Ascending aorta (tissue), 2 donors: ENCODE data around the gene C14orf119. TPM values are rescaled to one million over a fixed set of nuclear protein-coding genes. Genes with fewer than 3 reads are reported as not detected.
A peak's percentile ranks its signal among the peaks of the same experiment; 100 is the strongest.

Experiments used
- DNase-seq, 2 donors: peaks; one replicate each; pipeline ENCODE4 v3.0.0-alpha.2; 2019; ENCODE audit warnings: low spot score in 2 of 2
- H3K27ac ChIP-seq, 2 donors: fragments of 200-600 bp; sonication (generic); one replicate each; pipeline ENCODE4 v1.5.1; 2016 to 2017; ENCODE audit warnings: mild to moderate bottlenecking in 1 of 2
- H3K27me3 ChIP-seq: fragments of 200-600 bp; sonication (generic); one replicate; pipeline ENCODE4 v1.5.1; 2017
- H3K36me3 ChIP-seq, 2 donors: fragments of 200-600 bp; sonication (generic); one replicate each; pipeline ENCODE4 v1.5.1; 2016
- H3K4me1 ChIP-seq, 2 donors: fragments of 200-600 bp; sonication (generic); one replicate each; pipeline ENCODE4 v1.5.1; 2016 to 2017; ENCODE audit warnings: mild to moderate bottlenecking in 1 of 2
- H3K4me3 ChIP-seq, 2 donors: fragments of 200-600 bp; sonication (generic); one replicate each; pipeline ENCODE4 v1.5.1; 2016 to 2017; ENCODE audit warnings: mild to moderate bottlenecking in 1 of 2
- H3K9me3 ChIP-seq, 2 donors: fragments of 200-600 bp; sonication (generic); one replicate each; pipeline ENCODE4 v1.5.1; 2016
- CTCF ChIP-seq, 3 experiments: fragments of 200-600 bp in 2 of 3; fragments of 450-650 bp in 1 of 3; sonication (generic) in 2 of 3; IDR thresholded peaks; one replicate each; pipeline ENCODE4 v1.5.1; 2016 to 2019; ENCODE audit warnings: antibody characterized with exemption in 3 of 3, mild to moderate bottlenecking in 1 of 3, moderate library complexity in 1 of 3
- intact Hi-C: fragments of 100-400 bp; cut with DNase I; formaldehyde crosslinking; loops from one replicate; pipeline ENCODE4 v1.15.1; 2023
- total RNA-seq: library from RNA; depleted of rRNA; stranded (reverse); fragments of >200 nt; gene quantifications from one replicate; pipeline ENCODE4 v1.1.0, GENCODE V29; 2016

Gene C14orf119
- total RNA-seq, 1 donor from 2014 or later = 2.2 TPM

- peaks cover 0 to 22% of the 10 kb centered on the region in 2 donors for H3K4me1 ChIP-seq
- peak in 1 of 2 donors; percentile 51 for DNase-seq
- TF ChIP-seq CTCF (IDR thresholded peaks at IDR 0.05) = peak in 1 of 3 experiments; percentile 3
- no peaks in the 10 kb centered on the region for H3K9me3 ChIP-seq
- intact Hi-C loops = loop anchor here (2.0 kb wide), 3 partner anchors 23 to 207 kb away; no protein-coding TSS in a partner anchor
- peaks cover 31 to 50% of the 10 kb centered on the region in 2 donors for H3K36me3 ChIP-seq
- H3K27me3 ChIP-seq = no peaks in the 10 kb centered on the region
- H3K27ac ChIP-seq = peak overlapping the region; percentile 96 to 97
- peak overlapping the region; percentile 78 for H3K4me3 ChIP-seq
Measured at GRCh38 chr14:23093991-23094665, 1.2 kb upstream of the C14orf119 start.

- Histone ChIP-seq H3K27me3 (no peaks in the 10 kb centered on the region), H3K4me1 (peaks cover 0 to 22% of the 10 kb centered on the region in 2 donors), H3K4me3 (peak within 1 kb of the TSS; percentile 78 to 86), H3K36me3 (peaks cover 26 to 48% of the 10 kb centered on the region in 2 donors), H3K27ac (peak within 1 kb of the TSS; percentile 97 to 98), H3K9me3 (no peaks in the 10 kb centered on the region)
- DNase-seq = peak; percentile 23 to 84
- intact Hi-C loops = loop anchor here (1.0 to 5.0 kb wide), 6 partner anchors 24 to 222 kb away; partner anchors contain the start of genes HOMEZ and LRP10
- TF ChIP-seq CTCF (IDR thresholded peaks at IDR 0.05) = no peak
Measured at GRCh38 chr14:23094666-23095195, 574 bp upstream of the C14orf119 start, which contains the start of gene ACIN1. ACIN1 (minus strand) TSS chr14:23095136; CDS start chr14:23095112, 24 bp downstream.

GRCh38 chr14:23097786-23098185 lies 2.5 kb downstream of the C14orf119 start:
- Histone ChIP-seq H3K9me3 (no peaks in the 10 kb centered on the region), H3K4me3 (no peak overlapping the region), H3K27ac (no peak overlapping the region), H3K36me3 (peaks cover 10 to 26% of the 10 kb centered on the region in 2 donors), H3K27me3 (no peaks in the 10 kb centered on the region), H3K4me1 (peaks cover 0 to 18% of the 10 kb centered on the region in 2 donors)
- DNase-seq = peak in 1 of 2 donors; percentile 35
- intact Hi-C loops = loop anchor here (5.0 kb wide), 2 partner anchors 190 to 225 kb away; partner anchors contain the start of genes HOMEZ and LRP10
- no peak for TF ChIP-seq CTCF (IDR thresholded peaks at IDR 0.05)

- intact Hi-C loops = loop anchor here (5.0 kb wide), 2 partner anchors 188 to 227 kb away; partner anchors contain the start of genes HOMEZ and LRP10
- Histone ChIP-seq H3K4me3 (no peak overlapping the region), H3K9me3 (no peaks in the 10 kb centered on the region), H3K4me1 (peaks cover 0 to 10% of the 10 kb centered on the region in 2 donors), H3K27ac (no peak overlapping the region), H3K27me3 (no peaks in the 10 kb centered on the region), H3K36me3 (peaks cover 10 to 22% of the 10 kb centered on the region in 2 donors)
- peak in 1 of 2 donors; percentile 42 for DNase-seq
- no peak for TF ChIP-seq CTCF (IDR thresholded peaks at IDR 0.05)
Measured at GRCh38 chr14:23099212-23099861, 4.0 kb downstream of the C14orf119 start.

GRCh38 chr14:23101213-23101970 lies 6.1 kb downstream of the C14orf119 start:
- peaks cover 10 to 22% of the 10 kb centered on the region in 2 donors for H3K36me3 ChIP-seq
- H3K4me1 ChIP-seq = peaks cover 0 to 10% of the 10 kb centered on the region in 2 donors
- TF ChIP-seq CTCF (IDR thresholded peaks at IDR 0.05) = no peak
- H3K27me3 ChIP-seq = no peaks in the 10 kb centered on the region
- H3K4me3 ChIP-seq = no peak overlapping the region
- DNase-seq = peak in 1 of 2 donors; percentile 56
- H3K9me3 ChIP-seq = no peaks in the 10 kb centered on the region
- no peak overlapping the region for H3K27ac ChIP-seq
- intact Hi-C loops = no loop called here
